HS-5 (cell line): Measurements from ENCODE around the gene RBM34.

Source experiments
- DNase-seq: peaks from one replicate; pipeline ENCODE4 v3.0.0-alpha.2; 2012; ENCODE audit warnings: low read depth

The RBM34 gene

DNA sequence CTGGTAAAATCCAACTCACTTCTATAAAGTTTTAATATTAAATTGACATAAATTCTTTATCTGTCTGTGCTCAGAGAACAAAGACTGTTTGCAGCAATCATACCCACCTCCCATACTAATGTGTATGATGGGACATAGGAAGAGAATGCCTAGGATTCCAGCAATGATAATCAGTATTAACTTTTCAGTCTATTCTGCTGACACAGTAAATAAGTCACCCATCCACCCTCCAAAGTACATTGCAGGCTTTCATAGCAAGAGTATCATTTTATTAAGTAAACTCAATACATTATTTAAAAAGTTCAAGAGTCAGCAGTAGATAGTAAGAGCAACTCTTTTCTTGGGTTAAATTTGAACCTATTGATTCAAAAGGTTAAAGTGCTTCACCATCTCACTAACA lies 8.8 kb downstream of the RBM34 start:
- DNase-seq: no peak

GRCh38 chr1:235151033-235151432 lies 10.0 kb downstream of the RBM34 start:
- no peak for DNase-seq

DNA sequence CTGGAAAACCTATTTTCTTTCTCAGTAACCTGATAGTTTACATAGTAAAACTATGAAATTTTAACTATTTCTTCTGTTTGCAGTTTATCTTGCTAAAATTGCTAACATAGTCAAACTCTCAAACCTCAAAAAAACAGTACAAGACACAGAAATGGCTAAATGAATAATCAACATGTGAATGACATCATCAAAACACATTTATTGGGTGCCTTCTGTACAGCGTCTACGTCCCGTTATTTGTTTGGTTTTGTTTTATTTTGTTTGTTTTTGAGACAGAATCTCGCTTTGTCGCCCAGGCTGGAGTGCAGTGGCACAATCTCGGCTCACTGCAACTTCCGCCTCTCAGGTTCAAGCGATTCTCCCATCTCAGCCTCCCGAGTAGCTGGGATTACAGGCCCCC lies 11.2 kb downstream of the RBM34 start:
- DNase-seq: no peak

DNA sequence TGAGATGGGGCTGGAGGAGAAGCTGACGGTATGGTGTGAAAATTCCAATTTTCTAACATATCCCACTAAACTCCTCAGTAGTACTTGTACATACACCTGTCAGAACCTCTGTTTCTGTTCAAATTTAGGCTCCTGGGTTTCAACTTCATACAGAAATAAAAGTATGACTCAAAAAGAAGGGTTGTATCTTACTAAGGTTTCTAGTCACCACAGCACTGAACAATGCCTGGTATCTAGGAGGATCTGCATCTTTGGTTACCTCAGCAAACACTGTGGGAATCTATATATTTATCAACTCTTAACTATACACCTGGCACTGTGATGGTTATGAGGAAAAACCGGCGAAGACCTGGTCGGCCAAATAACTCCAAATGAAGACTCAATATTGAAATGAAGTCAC lies 13.8 kb downstream of the RBM34 start:
- DNase-seq: no peak

GRCh38 chr1:235145639-235146038 lies 15.4 kb downstream of the RBM34 start:
- no peak for DNase-seq

GRCh38 chr1:235142991-235143390 lies 18.1 kb downstream of the RBM34 start:
- no peak for DNase-seq

DNA sequence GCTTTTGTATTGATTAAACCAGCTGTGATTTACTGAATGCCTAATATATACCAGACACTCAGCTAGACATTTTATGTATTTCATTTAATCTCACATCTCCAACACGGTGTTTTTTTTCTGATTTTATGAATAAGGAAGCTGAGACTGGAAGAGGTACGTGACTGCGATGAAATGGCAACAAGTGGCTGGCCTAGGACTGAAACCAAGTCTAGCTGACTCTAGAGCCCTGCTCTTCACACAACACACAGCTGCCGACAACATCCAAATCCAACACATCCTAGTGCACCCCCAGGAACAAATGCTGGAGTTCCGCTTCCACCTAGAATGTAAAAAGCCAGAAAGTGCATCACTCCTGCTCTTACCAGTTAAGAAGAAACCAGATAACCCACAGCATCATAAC lies 21.7 kb downstream of the RBM34 start:
- no peak for DNase-seq

DNA sequence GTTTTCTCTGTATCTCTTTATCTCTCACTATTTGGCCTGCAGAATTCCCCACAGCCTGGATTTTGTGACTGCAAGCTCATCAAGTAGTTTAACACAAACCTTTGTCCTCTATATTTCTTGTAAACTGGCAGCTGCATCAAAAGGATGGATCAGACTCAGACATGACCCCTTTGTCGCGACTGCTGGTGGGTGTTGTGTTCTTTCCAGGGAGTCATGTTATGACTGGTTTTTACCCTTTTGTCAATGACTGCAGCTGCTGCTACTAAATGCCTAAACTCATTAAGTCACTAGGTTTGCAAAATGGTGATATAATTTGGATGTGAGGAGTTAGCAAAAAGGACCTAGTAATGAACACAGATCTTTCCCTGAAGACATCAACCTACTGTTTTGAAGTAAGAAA lies 22.2 kb downstream of the RBM34 start:
- DNase-seq: no peak

- no peak for DNase-seq
These were observed 24.9 kb downstream of the RBM34 start for GRCh38 chr1:235136111-235136510.

DNA sequence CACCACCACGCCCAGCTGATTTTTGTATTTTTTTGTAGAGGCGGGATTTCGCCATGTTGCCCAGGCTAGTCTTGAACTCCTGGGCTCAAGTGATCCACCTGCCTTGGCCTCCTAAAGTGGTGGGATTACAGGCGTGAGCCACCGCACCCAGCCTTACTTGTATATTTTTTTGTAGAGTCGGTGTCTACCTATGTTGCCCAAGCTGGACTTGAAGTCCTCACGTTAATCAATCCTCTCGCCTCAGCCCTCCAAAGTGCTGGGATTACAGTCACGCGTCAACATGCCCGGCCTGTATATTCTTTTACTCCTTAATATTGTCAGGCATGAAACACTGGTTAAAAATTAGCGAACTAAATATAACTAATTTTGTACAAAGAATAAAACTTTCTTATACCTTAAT lies 26.9 kb downstream of the RBM34 start:
- no peak for DNase-seq

GRCh38 chr1:235133086-235133485 lies 28.0 kb downstream of the RBM34 start:
- no peak for DNase-seq

- DNase-seq: no peak
These were observed 29.1 kb downstream of the RBM34 start for GRCh38 chr1:235131961-235132360.

- no peak for DNase-seq
These were observed 30.2 kb downstream of the RBM34 start for GRCh38 chr1:235130766-235131270.

GRCh38 chr1:235129774-235130570 lies 31.1 kb downstream of the RBM34 start:
- DNase-seq: no peak

DNA sequence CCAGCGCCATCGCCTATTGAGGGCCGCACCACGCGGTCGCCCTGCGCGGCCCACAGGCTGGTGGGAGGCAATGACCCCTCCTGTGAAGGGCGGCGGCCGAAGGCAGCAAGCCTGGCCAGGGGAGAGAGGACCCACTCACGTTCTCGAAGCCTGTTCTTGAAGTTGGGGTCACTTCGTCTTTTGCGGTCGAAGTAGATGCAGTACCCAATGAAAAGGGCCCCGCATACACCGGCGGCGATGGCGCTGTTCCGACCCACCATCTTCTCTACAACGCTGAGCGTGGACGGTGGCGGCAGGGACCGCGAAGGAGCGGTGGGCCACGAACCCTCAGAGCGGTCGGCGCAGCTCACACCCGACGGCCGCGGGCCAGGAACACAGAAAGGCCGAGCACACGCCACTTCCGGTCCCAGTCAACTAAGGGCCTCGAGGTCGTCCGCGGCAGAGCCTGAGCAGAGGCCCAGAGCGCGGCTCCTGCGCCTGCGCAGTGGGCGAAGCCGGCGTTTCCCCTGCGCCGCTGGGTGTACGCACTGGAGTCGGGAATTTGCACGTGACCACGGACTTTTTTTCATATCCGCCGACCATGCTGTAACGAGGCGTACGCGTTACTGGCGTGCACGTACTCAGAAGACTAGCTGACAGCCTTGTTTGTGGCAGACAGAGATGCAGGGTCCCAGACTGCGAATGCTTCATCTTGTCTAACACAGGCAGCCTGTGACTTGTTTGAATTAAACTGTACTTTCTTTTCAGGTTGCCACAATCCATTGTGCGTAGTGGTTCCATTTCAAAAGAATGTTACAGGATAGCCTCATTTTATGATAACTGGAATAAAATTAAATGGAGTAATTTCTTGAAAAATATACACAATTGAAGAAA lies 32.4 kb downstream of the RBM34 start, which contains the start of gene TOMM20:
TOMM20 (minus strand) TSS at position 382 of the 873 bp plus-strand sequence; CDS start at position 260, 122 bp downstream.
- DNase-seq: peak; percentile 94

DNA sequence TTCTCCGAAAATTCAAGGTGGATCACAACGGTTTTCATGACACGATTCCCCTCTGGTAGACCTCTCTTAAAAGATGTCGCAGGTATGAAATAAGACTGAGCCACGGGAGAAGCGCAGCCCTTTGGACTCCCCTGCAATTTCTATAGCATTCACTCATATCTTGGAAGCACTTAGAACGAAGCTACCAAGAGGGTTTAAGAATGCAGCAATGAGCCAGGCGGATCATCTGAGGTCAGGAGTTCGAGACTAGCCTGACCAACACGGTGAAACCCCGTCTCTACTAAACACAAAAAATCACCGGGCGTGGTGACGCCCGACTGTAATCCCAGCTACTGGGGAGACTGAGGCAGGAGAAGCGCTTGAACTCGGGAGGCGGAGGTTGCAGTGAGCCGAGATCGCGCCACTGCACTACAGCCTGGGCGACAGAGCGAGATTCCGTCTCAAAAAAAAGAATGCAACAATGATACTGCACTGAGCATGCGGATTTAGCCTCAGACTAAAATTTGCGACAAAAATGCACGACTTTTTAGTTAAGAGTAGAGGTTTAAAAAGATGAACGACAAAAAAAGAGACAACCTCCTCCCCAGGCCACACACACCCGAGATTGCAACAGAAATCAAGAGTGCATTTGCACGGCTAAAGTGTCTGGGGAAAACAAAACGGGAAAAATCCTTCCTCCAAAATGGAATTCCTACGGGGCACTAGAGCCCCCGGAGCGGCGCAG lies 33.2 kb downstream of the RBM34 start:
- DNase-seq: no peak

- no peak for DNase-seq
These were observed 33.8 kb downstream of the RBM34 start for GRCh38 chr1:235127203-235127602.

GRCh38 chr1:235124665-235125064 lies 36.4 kb downstream of the RBM34 start:
- no peak for DNase-seq

GRCh38 chr1:235124111-235124510 lies 36.9 kb downstream of the RBM34 start:
- DNase-seq: no peak

- DNase-seq: no peak
These were observed 38.7 kb downstream of the RBM34 start for GRCh38 chr1:235122348-235122747.

GRCh38 chr1:235113183-235113917 lies 47.7 kb downstream of the RBM34 start:
- no peak for DNase-seq
